K562 (cell line): ENCODE measurements around the gene USP32. TPM values are rescaled to one million over a fixed set of nuclear protein-coding genes. Genes with fewer than 3 reads are reported as not detected.

ENCODE experiments used
- ATAC-seq: fragments of 200-7000 bp; cut with Tn5 transposase; 3 replicates; pipeline ENCODE4 v1.9.1; 2020; ENCODE audit warnings: moderate library complexity
- BruUV-seq: library from RNA; stranded (reverse); fragments of 400-500 nt; replicated peaks from 2 replicates; lab custom pipeline; 2021; lab: Mats Ljungman, UMichigan
- CTCF ChIA-PET: fragments of 300-600 bp; formaldehyde crosslinking; extraction: SDS; loops from one replicate; lab custom pipeline; 2021; ENCODE audit warnings: low intra/inter-chr PET ratio; lab: Yijun Ruan, JAX
- POLR2A ChIA-PET: fragments of 300-600, 350-650 bp; sonication (Branson Sonifier 250); formaldehyde crosslinking; extraction: SDS; loops from one replicate; lab custom pipeline; 2021; ENCODE audit warnings: antibody characterized with exemption, inconsistent platforms; lab: Yijun Ruan, JAX
- DNase-seq, 4 experiments: peaks; one replicate each; pipeline versions ENCODE4 v3.0.0 to v3.0.0-alpha.2; 2011 to 2018; ENCODE audit warnings: low spot score in 3 of 4, mixed read lengths in 3 of 4; ENCODE audit errors: extremely low read depth in 1 of 4
- FAIRE-seq: peaks from 2 replicates; lab custom pipeline; 2011; peaks lifted over from hg19 to GRCh38; lab: Jason Lieb, UNC
- H2AFZ ChIP-seq: 2 replicates; pipeline ENCODE4 v1.6.0; 2011; ENCODE audit warnings: low read depth, low read length, control low read depth, inconsistent platforms
- H3K27ac ChIP-seq: fragments of 200-600 bp; 3 replicates; pipeline ENCODE4 v1.8.0; 2011; ENCODE audit warnings: low read depth, mild to moderate bottlenecking, control low read depth, inconsistent platforms, low read length, moderate library complexity, mixed read lengths; ENCODE audit errors: extremely low read depth
- H3K27me3 ChIP-seq, 2 experiments: fragments of 300-600 bp in 1 of 2; 2 replicates in 1 of 2; 3 replicates in 1 of 2; pipeline versions ENCODE4 v1.6.0 to v1.8.0; 2011; ENCODE audit warnings: inconsistent platforms in 2 of 2, low read length in 2 of 2, mild to moderate bottlenecking in 1 of 2, mixed read lengths in 1 of 2, moderate library complexity in 1 of 2; ENCODE audit not compliant: control insufficient read depth in 2 of 2, insufficient read depth in 2 of 2
- H3K36me3 ChIP-seq: fragments of 300-600 bp; 3 replicates; pipeline ENCODE4 v1.8.0; 2011; ENCODE audit warnings: mild to moderate bottlenecking, low read length, inconsistent platforms; ENCODE audit not compliant: control insufficient read depth, insufficient read depth
- H3K4me1 ChIP-seq, 2 experiments: fragments of 200-600 bp in 1 of 2; replicated peaks in 1 of 2; 2 replicates in 1 of 2; 3 replicates in 1 of 2; pipeline versions ENCODE4 v1.5.1 to v1.8.0; 2011; ENCODE audit warnings: inconsistent platforms in 2 of 2, low read length in 2 of 2, mild to moderate bottlenecking in 1 of 2, mixed read lengths in 1 of 2, moderate library complexity in 1 of 2; ENCODE audit not compliant: control insufficient read depth in 2 of 2, insufficient read depth in 2 of 2
- H3K4me2 ChIP-seq: 2 replicates; pipeline ENCODE4 v1.6.1; 2011; ENCODE audit warnings: low read length, control low read depth, inconsistent platforms, mixed read lengths; ENCODE audit not compliant: insufficient read depth
- H3K4me3 ChIP-seq: fragments of 200-600 bp; sonication (generic), shearing (Covaris generic); 2 replicates; pipeline ENCODE4 v1.5.1; 2016; ENCODE audit warnings: control low read depth, inconsistent platforms
- H3K79me2 ChIP-seq: fragments of 200-600 bp; 3 replicates; pipeline ENCODE4 v1.8.0; 2011; ENCODE audit warnings: low read length, inconsistent platforms; ENCODE audit not compliant: control insufficient read depth, insufficient read depth
- H3K9ac ChIP-seq, 2 experiments: 2 replicates each; pipeline versions ENCODE4 v1.6.0 to v1.6.1; 2011; ENCODE audit warnings: low read depth in 2 of 2, low read length in 2 of 2, control low read depth in 1 of 2, inconsistent platforms in 1 of 2, mild to moderate bottlenecking in 1 of 2, mixed read lengths in 1 of 2; ENCODE audit not compliant: insufficient read depth in 1 of 2
- H3K9me1 ChIP-seq: one replicate; pipeline ENCODE4 v1.6.0; 2011; ENCODE audit warnings: inconsistent platforms, mild to moderate bottlenecking, low read length, moderate library complexity; ENCODE audit not compliant: control insufficient read depth, insufficient read depth
- H3K9me3 ChIP-seq: replicated peaks from 2 replicates; pipeline ENCODE4 v1.5.1; 2011; ENCODE audit warnings: low read depth, low read length, inconsistent platforms; ENCODE audit not compliant: control insufficient read depth, insufficient read depth
- H4K20me1 ChIP-seq: replicated peaks from 2 replicates; pipeline ENCODE4 v1.6.1; 2011; ENCODE audit warnings: low read length, inconsistent platforms, mixed read lengths; ENCODE audit not compliant: control insufficient read depth, insufficient read depth
- BCLAF1 ChIP-seq, 2 experiments: fragments of 450-650 bp in 1 of 2; IDR thresholded peaks; 2 replicates each; pipeline ENCODE4 v1.6.1; 2011 to 2017; ENCODE audit warnings: low read depth in 2 of 2, antibody characterized with exemption in 1 of 2, borderline replicate concordance in 1 of 2, low read length in 1 of 2, mild to moderate bottlenecking in 1 of 2, mixed read lengths in 1 of 2; ENCODE audit not compliant: control insufficient read depth in 1 of 2
- CBX2 ChIP-seq: fragments of 200-600 bp; sonication (generic); IDR thresholded peaks from one replicate; pipeline ENCODE4 v1.6.1; 2012; ENCODE audit warnings: mild to moderate bottlenecking, low read length, inconsistent platforms; ENCODE audit not compliant: insufficient read depth, poor library complexity, severe bottlenecking
- CHD1 ChIP-seq: fragments of 200-600 bp; sonication (generic); IDR thresholded peaks from one replicate; pipeline ENCODE4 v1.6.1; 2012; ENCODE audit warnings: mild to moderate bottlenecking, moderate library complexity, low read length, inconsistent platforms
- KLF10 ChIP-seq: fragments of 250-450 bp; sonication (Bioruptor Pico); IDR thresholded peaks from 2 replicates; pipeline ENCODE4 v1.6.1; 2021; ENCODE audit warnings: matching md5 sums
- SIX5 ChIP-seq, 2 experiments: IDR thresholded peaks; 2 replicates each; pipeline ENCODE4 v1.6.1; 2011; ENCODE audit warnings: low read length in 2 of 2, borderline replicate concordance in 1 of 2, low read depth in 1 of 2, mild to moderate bottlenecking in 1 of 2, moderate library complexity in 1 of 2; ENCODE audit not compliant: insufficient read depth in 1 of 2
- SRSF9 ChIP-seq: fragments of 200-400 bp; formaldehyde crosslinking; IDR thresholded peaks from 2 replicates; pipeline ENCODE4 v1.6.1; 2017; ENCODE audit warnings: low read depth, low read length, borderline replicate concordance
- ZBTB11 ChIP-seq, 3 experiments: fragments of 200-800 bp in 1 of 3; fragments of 250-450 bp in 1 of 3; fragments of 450-650 bp in 1 of 3; sonication (Bioruptor Pico) in 1 of 3; sonication (Bioruptor generic) in 1 of 3; formaldehyde crosslinking in 1 of 3; IDR thresholded peaks; 2 replicates each; pipeline versions ENCODE4 v1.6.1 to v1.8.0; 2016 to 2022; ENCODE audit warnings: mild to moderate bottlenecking in 2 of 3, missing genetic modification characterization in 2 of 3, missing compliant biosample characterization in 1 of 3, moderate library complexity in 1 of 3
- ZNF239 ChIP-seq: fragments of 250-450 bp; sonication (Bioruptor Pico); IDR thresholded peaks from 2 replicates; pipeline ENCODE4 v1.4.0; 2020; ENCODE audit warnings: mild to moderate bottlenecking
- WGBS: fragments of 100-300 bp; shearing (Covaris generic); methylation state at CpG from one replicate; pipeline ENCODE4 v1.1.6; 2016; ENCODE audit warnings: low coverage, mixed read lengths; ENCODE audit not compliant: insufficient coverage; ENCODE audit errors: missing lambda C conversion rate; 5-methylcytosine and 5-hydroxymethylcytosine counted together
- in situ Hi-C: fragments of 300-500 bp; cut with MboI; formaldehyde crosslinking; loops from 4 replicates; pipeline ENCODE4 v1.15.0; 2018; ENCODE audit warnings: inconsistent platforms, mixed read lengths
- intact Hi-C: fragments of 100-400 bp; cut with micrococcal nuclease; formaldehyde crosslinking; loops from 2 replicates; pipeline ENCODE4 v1.14.2; 2022
- polyA plus RNA-seq, 8 experiments: library from polyadenylated mRNA; depleted of rRNA in 4 of 8; stranded (reverse) in 5 of 8; unstranded in 3 of 8; fragments of >200 nt; fragmentation: Nextera tagmentation in 2 of 8; fragmentation: Illumina TruSeq in 1 of 8; extraction: Ambion mirVana in 2 of 8; extraction: Trizol in 1 of 8; gene quantifications; 2 replicates each; pipeline versions ENCODE4 v1.2.1 to v1.2.3, GENCODE V29; 2011 to 2014; ENCODE audit warnings: inconsistent platforms in 1 of 8, missing spikeins in 1 of 8
- total RNA-seq, 7 experiments: library from RNA; depleted of rRNA in 6 of 7; stranded (reverse); fragments of >200 nt in 6 of 7; fragmentation: Illumina TruSeq in 2 of 7; extraction: Trizol in 2 of 7; gene quantifications; 2 replicates each; pipeline versions ENCODE4 v1.2.1 to v1.2.3, GENCODE V29; 2011 to 2021; ENCODE audit warnings: low replicate concordance in 1 of 7

The USP32 gene
- total and polyA plus RNA-seq, 9 of the 15 experiments (the other 6 are each of a cell fraction or from before 2014, with no cell fraction given) = 18.0 to 69.3 (median 47.1) TPM

- Histone ChIP-seq H3K9me1 (no peaks in the 10 kb centered on the region), H2AFZ (no peak overlapping the region), H3K4me2 (no peak overlapping the region), H3K4me1 (peaks cover 0 to 2% of the 10 kb centered on the region in 2 experiments; a peak in 1 of 5 replicates), H3K4me3 (no peak overlapping the region), H3K27me3 (no peaks in the 10 kb centered on the region), H4K20me1 (no peaks in the 10 kb centered on the region), H3K36me3 (peaks cover 26% of the 10 kb centered on the region; the same call in 1 of the 3 replicates), H3K9ac (no peak overlapping the region), H3K9me3 (no peaks in the 10 kb centered on the region), H3K79me2 (peaks cover 74% of the 10 kb centered on the region), H3K27ac (no peak overlapping the region)
- DNase-seq (no peak), FAIRE-seq (no peak), ATAC-seq (no peak)
- intact Hi-C loops = no loop called here
- in situ Hi-C loops = no loop called here
- ChIA-PET POLR2A (no interaction called here), CTCF (no interaction called here)
- BruUV-seq = no TSS peak
- 94% methylated on average over 2 of the region's 2 CpGs for WGBS
- TF ChIP-seq BCLAF1 (IDR thresholded peaks at IDR 0.05; ENCODE audit: borderline replicate concordance in 1 of 2, control insufficient read depth in 1 of 2, low read depth in 2 of 2, low read length in 1 of 2) (0 out of 4 replicates have a peak, but pooled peaks of 1 of the 2 experiments have one; percentile 5), CBX2 (no peak), ZBTB11 (CRISPR knock-in tag; IDR thresholded peaks at IDR 0.05) (0 out of 6 replicates have a peak, but pooled peaks of 1 of the 3 experiments have one; percentile 48), CHD1 (no peak), SIX5 (IDR thresholded peaks at IDR 0.05; ENCODE audit: borderline replicate concordance in 1 of 2, insufficient read depth in 1 of 2, low read depth in 1 of 2, low read length in 2 of 2) (no peak), KLF10 (CRISPR knock-in tag) (no peak), SRSF9 (no peak), ZNF239 (no peak)
These were observed 58.3 kb downstream of the USP32 start for GRCh38 chr17:60333628-60334031.
